ENCODE measurements around the gene NDUFAF3. TPM values are rescaled to one million over a fixed set of nuclear protein-coding genes. Genes with fewer than 3 reads are reported as not detected.

NDUFAF3 gene
- total and polyA plus RNA-seq, 2 donors (not counting 1 experiment from before 2014, with no cell fraction given) = 61.0 to 67.5 TPM

DNA sequence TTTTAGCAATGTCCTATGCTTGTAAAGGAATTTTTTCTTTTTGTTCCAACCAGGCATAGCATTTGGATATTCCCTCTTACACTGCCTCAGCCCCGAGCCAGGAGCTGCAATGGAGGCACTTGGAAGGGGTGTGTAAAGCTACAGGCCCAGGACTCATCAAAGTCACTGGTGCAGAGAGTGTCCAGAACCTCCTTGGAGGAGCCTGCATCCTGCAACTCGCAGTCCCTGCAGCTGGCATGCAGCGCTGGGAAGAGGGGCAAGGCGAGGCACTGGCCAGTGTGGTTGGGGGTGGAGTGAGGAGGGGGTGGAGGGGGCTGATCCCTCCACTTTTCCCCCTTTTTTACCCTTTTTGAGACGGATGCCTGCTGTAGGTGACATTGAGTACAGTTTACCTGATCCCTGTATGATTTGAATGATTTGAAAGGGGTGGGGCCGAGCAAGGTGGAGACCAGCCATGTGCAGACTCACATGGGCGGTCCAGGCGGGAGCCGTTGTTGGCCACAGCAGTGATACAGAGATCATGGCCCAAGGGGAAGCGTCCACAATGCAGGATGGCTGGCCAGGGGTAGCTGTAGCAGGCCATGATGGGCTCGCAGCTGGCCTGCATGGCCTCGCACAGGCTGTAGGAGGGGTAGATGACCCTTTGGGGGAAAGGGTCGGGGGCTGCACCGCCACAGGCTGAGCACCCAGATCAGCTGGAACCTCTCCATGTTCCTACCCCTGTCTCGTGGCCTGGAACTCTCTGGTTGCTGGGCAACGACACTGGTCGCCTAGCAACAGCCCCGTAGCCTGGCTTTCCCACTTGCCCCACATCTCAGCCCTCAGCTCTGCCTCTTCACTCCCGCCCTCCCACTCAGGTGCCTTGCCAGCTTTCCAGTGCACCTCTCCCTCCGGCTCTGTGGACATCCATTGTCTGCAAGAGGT, 23.9 kb upstream of the NDUFAF3 start:
- TF ChIP-seq CTCF (IDR thresholded peaks at IDR 0.05) = no peak
- TF ChIP-seq EZH2 (IDR thresholded peaks at IDR 0.05; ENCODE audit: borderline replicate concordance, insufficient read depth, low read depth, low read length, poor library complexity, severe bottlenecking) = no peak
- Mint-ChIP-seq H3K9me3 (ENCODE audit: insufficient read depth) (no peaks in the 10 kb centered on the region), H3K4me3 (no peak overlapping the region), H3K4me1 (peaks cover 2% of the 10 kb centered on the region), H3K27ac (no peak overlapping the region), H3K27me3 (no peaks in the 10 kb centered on the region)
- CTCF ChIA-PET = interaction anchor here (1.1 kb wide), 1 partner anchor 24 kb away, joined by 3 read pairs; the partner anchor contains the start of gene NDUFAF3
- no peaks in the 10 kb centered on the region for H3K27me3 ChIP-seq (replicated peaks in 1 of 4; ENCODE audit: control extremely low read depth in 1 of 4, control insufficient read depth in 3 of 4, insufficient read depth in 4 of 4, low read length in 3 of 4)
- peaks cover 0 to 8% of the 10 kb centered on the region in 2 experiments for H3K36me3 ChIP-seq (replicated peaks in 1 of 2; ENCODE audit: control extremely low read depth in 1 of 2, control insufficient read depth in 1 of 2, extremely low read depth in 1 of 2, insufficient read depth in 2 of 2, low read length in 1 of 2)
- ATAC-seq (ENCODE audit: low read depth) (no peak), DNase-seq (no peak)
- no peaks in the 10 kb centered on the region for H3K9me3 ChIP-seq (ENCODE audit: control extremely low read depth in 1 of 3, control insufficient read depth in 2 of 3, insufficient read depth in 1 of 3, low read length in 2 of 3)
- POLR2A ChIA-PET = interaction anchor here (0.6 kb wide), 1 partner anchor 92 kb away, joined by 5 read pairs; no protein-coding TSS in a partner anchor
- H3K4me2 ChIP-seq (replicated peaks; ENCODE audit: low read depth, low read length, poor library complexity, severe bottlenecking) = no peak overlapping the region
- no peak overlapping the region for H3K9ac ChIP-seq (ENCODE audit: low read length)
- 95% methylated on average over 16 of the region's 20 CpGs for WGBS (ENCODE audit: insufficient coverage)
- H4K20me1 ChIP-seq (ENCODE audit: control insufficient read depth, insufficient read depth, low read length, poor library complexity, severe bottlenecking) = no peaks in the 10 kb centered on the region
- no peak overlapping the region for H2AFZ ChIP-seq (ENCODE audit: insufficient read depth, low read depth, low read length, poor library complexity, severe bottlenecking)
- intact Hi-C loops (cut with micrococcal nuclease) = no loop called here
- H3K4me1 ChIP-seq (ENCODE audit: control insufficient read depth in 2 of 2, insufficient read depth in 2 of 2, low read length in 2 of 2) = no peaks in the 10 kb centered on the region
- no peak overlapping the region for H3K4me3 ChIP-seq (ENCODE audit: control extremely low read depth in 1 of 5, extremely low read depth in 1 of 5, insufficient read depth in 1 of 5, low read depth in 2 of 5, low read length in 4 of 5)
- H3K27ac ChIP-seq (ENCODE audit: low read length in 2 of 2) = no peak overlapping the region
- H3K79me2 ChIP-seq (ENCODE audit: control insufficient read depth, insufficient read depth, low read length) = no peaks in the 10 kb centered on the region
